GM21423 (cell line): Measurements from ENCODE around the gene P4HA2.
"Not testable (repeated sequence)": the region's sequence is repeated elsewhere in the genome, so short reads cannot be mapped to it uniquely, and the experiment has no call there.

Source experiments
- ATAC-seq: cut with Tn5 transposase; IDR thresholded peaks from one replicate; pipeline ENCODE4 v1.9.1; 2021; ENCODE audit warnings: mild to moderate bottlenecking, moderate library complexity; ENCODE audit not compliant: unreplicated experiment

P4HA2 gene

GRCh38 chr5:132161574-132162326 lies 65.9 kb downstream of the P4HA2 start:
- ATAC-seq: not testable (repeated sequence)

GRCh38 chr5:132156413-132156812 lies 71.2 kb downstream of the P4HA2 start:
- ATAC-seq: no peak

- no peak for ATAC-seq
Observed at GRCh38 chr5:132150565-132150964, 77.1 kb downstream of the P4HA2 start.

GRCh38 chr5:132147663-132148062 lies 80.0 kb downstream of the P4HA2 start:
- ATAC-seq: no peak

- not testable (repeated sequence) for ATAC-seq
Observed at GRCh38 chr5:132145326-132145725, 82.3 kb downstream of the P4HA2 start.

GRCh38 chr5:132143148-132143547 lies 84.5 kb downstream of the P4HA2 start:
- no peak for ATAC-seq

GRCh38 chr5:132142459-132142858 lies 85.2 kb downstream of the P4HA2 start:
- no peak for ATAC-seq
